H1 (cell line): Measurements from ENCODE around the gene DUOXA2. TPM values are rescaled to one million over a fixed set of nuclear protein-coding genes. Genes with fewer than 3 reads are reported as not detected.

Experiments used
- CTCF ChIA-PET: fragments of 300-600 bp; sonication (Branson Sonifier 250); formaldehyde crosslinking; loops from one replicate; lab custom pipeline; 2021; ENCODE audit not compliant: partially characterized antibody; lab: Charles Lee
- POLR2A ChIA-PET: fragments of 300-600 bp; sonication (Branson Sonifier 250); formaldehyde crosslinking; loops from one replicate; lab custom pipeline; 2021; ENCODE audit warnings: inconsistent platforms; ENCODE audit not compliant: partially characterized antibody; lab: Charles Lee
- DNase-seq, 2 experiments: peaks; one replicate each; pipeline versions ENCODE4 v3.0.0 to v3.0.0-alpha.2; 2010 to 2022; ENCODE audit warnings: low spot score in 2 of 2, low read depth in 1 of 2, mixed read lengths in 1 of 2
- FAIRE-seq: peaks from 2 replicates; lab custom pipeline; 2011; peaks lifted over from hg19 to GRCh38; lab: Jason Lieb, UNC
- H2AFZ ChIP-seq: 2 replicates; pipeline ENCODE4 v1.8.1; 2012; ENCODE audit warnings: low read length, inconsistent platforms
- H2AK5ac ChIP-seq: 2 replicates; pipeline ENCODE4 v1.6.1; 2013; ENCODE audit warnings: low read depth, low read length
- H2BK120ac ChIP-seq: replicated peaks from 2 replicates; pipeline ENCODE3; 2013; ENCODE audit warnings: low read depth, low read length, inconsistent platforms
- H2BK12ac ChIP-seq: 2 replicates; pipeline ENCODE4 v1.6.1; 2013; ENCODE audit warnings: low read depth, low read length
- H2BK15ac ChIP-seq: 2 replicates; pipeline ENCODE4 v1.6.1; 2013; ENCODE audit warnings: low read length
- H2BK20ac ChIP-seq: 2 replicates; pipeline ENCODE4 v1.6.1; 2013; ENCODE audit warnings: low read length
- H2BK5ac ChIP-seq: 2 replicates; pipeline ENCODE4 v1.6.1; 2013; ENCODE audit warnings: low read depth, low read length
- H3K14ac ChIP-seq: 2 replicates; pipeline ENCODE4 v1.6.1; 2013; ENCODE audit warnings: inconsistent platforms; ENCODE audit not compliant: insufficient read length
- H3K18ac ChIP-seq: 2 replicates; pipeline ENCODE4 v1.6.1; 2013; ENCODE audit warnings: low read length; ENCODE audit errors: extremely low read depth
- H3K23ac ChIP-seq: 2 replicates; pipeline ENCODE4 v1.6.1; 2013; ENCODE audit warnings: inconsistent platforms; ENCODE audit not compliant: insufficient read length
- H3K23me2 ChIP-seq: 2 replicates; pipeline ENCODE4 v1.6.1; 2013; ENCODE audit warnings: low read depth, low read length
- H3K27ac ChIP-seq: 2 replicates; pipeline ENCODE4 v1.6.1; 2011; ENCODE audit warnings: low read depth, low read length, inconsistent platforms
- H3K27me3 ChIP-seq, 4 experiments: replicated peaks in 1 of 4; 1 replicate in 1 of 4; 2 replicates in 3 of 4; pipeline versions ENCODE4 v1.6.1 to v1.8.1; 2011 to 2013; ENCODE audit warnings: low read length in 3 of 4, mild to moderate bottlenecking in 3 of 4, inconsistent platforms in 2 of 4, mixed read lengths in 2 of 4, moderate library complexity in 1 of 4; ENCODE audit not compliant: control insufficient read depth in 3 of 4, insufficient read depth in 3 of 4; ENCODE audit errors: extremely low read depth in 1 of 4
- H3K36me3 ChIP-seq, 4 experiments: 2 replicates each; pipeline versions ENCODE4 v1.6.1 to v1.8.1; 2011 to 2013; ENCODE audit warnings: mild to moderate bottlenecking in 4 of 4, low read length in 3 of 4, moderate library complexity in 2 of 4, control low read depth in 1 of 4, inconsistent platforms in 1 of 4; ENCODE audit not compliant: insufficient read depth in 4 of 4, control insufficient read depth in 2 of 4
- H3K4ac ChIP-seq: replicated peaks from 2 replicates; pipeline ENCODE3; 2013; ENCODE audit warnings: low read length, low read depth, mixed read lengths, inconsistent platforms; ENCODE audit not compliant: insufficient read length
- H3K4me1 ChIP-seq, 4 experiments: replicated peaks in 1 of 4; 1 replicate in 1 of 4; 2 replicates in 3 of 4; pipeline versions ENCODE4 v1.6.1 to v1.8.1; 2011 to 2013; ENCODE audit warnings: low read length in 3 of 4, inconsistent platforms in 2 of 4, mixed read lengths in 1 of 4; ENCODE audit not compliant: insufficient read depth in 4 of 4, control insufficient read depth in 3 of 4
- H3K4me2 ChIP-seq, 2 experiments: 2 replicates each; pipeline versions ENCODE4 v1.6.1 to v1.8.1; 2011 to 2013; ENCODE audit warnings: low read depth in 2 of 2, low read length in 2 of 2, control low read depth in 1 of 2, inconsistent platforms in 1 of 2, mild to moderate bottlenecking in 1 of 2; ENCODE audit not compliant: insufficient read depth in 1 of 2
- H3K4me3 ChIP-seq, 4 experiments: fragments of 200-600, 300-600 bp in 1 of 4; sonication (generic), shearing (Covaris generic), sonication (Bioruptor Twin) in 1 of 4; 2 replicates each; pipeline versions ENCODE4 v1.5.1 to v1.8.1; 2011 to 2016; ENCODE audit warnings: low read length in 4 of 4, low read depth in 3 of 4, control low read depth in 2 of 4, inconsistent platforms in 2 of 4, mild to moderate bottlenecking in 2 of 4, mixed read lengths in 1 of 4, moderate library complexity in 1 of 4; ENCODE audit not compliant: insufficient read depth in 2 of 4; ENCODE audit errors: extremely low read depth in 1 of 4
- H3K56ac ChIP-seq: replicated peaks from 2 replicates; pipeline ENCODE3; 2013; ENCODE audit warnings: low read depth, mild to moderate bottlenecking, mixed read lengths, low read length, inconsistent platforms; ENCODE audit not compliant: insufficient read length
- H3K79me1 ChIP-seq: 2 replicates; pipeline ENCODE4 v1.6.1; 2013; ENCODE audit warnings: low read depth, low read length, control low read depth
- H3K79me2 ChIP-seq, 2 experiments: 2 replicates each; pipeline versions ENCODE4 v1.6.1 to v1.8.1; 2012 to 2013; ENCODE audit warnings: low read length in 2 of 2, mild to moderate bottlenecking in 2 of 2, inconsistent platforms in 1 of 2; ENCODE audit not compliant: insufficient read depth in 2 of 2, control insufficient read depth in 1 of 2
- H3K9ac ChIP-seq, 4 experiments: replicated peaks in 1 of 4; 1 replicate in 1 of 4; 2 replicates in 3 of 4; pipeline versions ENCODE4 v1.6.1 to v1.8.1; 2011 to 2013; ENCODE audit warnings: low read depth in 3 of 4, low read length in 3 of 4, control low read depth in 2 of 4, mild to moderate bottlenecking in 2 of 4, moderate library complexity in 2 of 4, inconsistent platforms in 1 of 4; ENCODE audit errors: extremely low read depth in 1 of 4
- H3K9me3 ChIP-seq, 2 experiments: 2 replicates each; pipeline versions ENCODE4 v1.6.1 to v1.8.1; 2012 to 2013; ENCODE audit warnings: mild to moderate bottlenecking in 2 of 2, moderate library complexity in 2 of 2, control low read depth in 1 of 2, inconsistent platforms in 1 of 2, low read depth in 1 of 2, low read length in 1 of 2, mixed read lengths in 1 of 2; ENCODE audit not compliant: insufficient read depth in 2 of 2
- H4K20me1 ChIP-seq, 2 experiments: replicated peaks in 1 of 2; 2 replicates each; pipeline versions ENCODE3 to v1.8.1; 2011 to 2013; ENCODE audit warnings: inconsistent platforms in 2 of 2, low read length in 2 of 2, mild to moderate bottlenecking in 1 of 2; ENCODE audit not compliant: insufficient read depth in 2 of 2, control insufficient read depth in 1 of 2
- H4K5ac ChIP-seq: 2 replicates; pipeline ENCODE4 v1.6.1; 2013; ENCODE audit warnings: low read length, low read depth, mixed read lengths, inconsistent platforms; ENCODE audit not compliant: insufficient read length
- H4K8ac ChIP-seq: 2 replicates; pipeline ENCODE4 v1.8.0; 2013; ENCODE audit warnings: mild to moderate bottlenecking, moderate library complexity, low read length, inconsistent platforms; ENCODE audit not compliant: insufficient read depth; ENCODE audit errors: extremely low read depth
- H4K91ac ChIP-seq: replicated peaks from 2 replicates; pipeline ENCODE3; 2013; ENCODE audit warnings: low read length, mixed read lengths, inconsistent platforms; ENCODE audit not compliant: insufficient read length
- EGR1 ChIP-seq: IDR thresholded peaks from 2 replicates; pipeline ENCODE4 v1.6.1; 2011; ENCODE audit warnings: low read depth, low read length, borderline replicate concordance
- EP300 ChIP-seq, 2 experiments: IDR thresholded peaks; 1 replicate in 1 of 2; 2 replicates in 1 of 2; pipeline ENCODE4 v1.6.1; 2011 to 2012; ENCODE audit warnings: low read depth in 2 of 2, low read length in 2 of 2, mild to moderate bottlenecking in 2 of 2, borderline replicate concordance in 1 of 2, inconsistent platforms in 1 of 2, moderate library complexity in 1 of 2
- EZH2 ChIP-seq: fragments of 200-600 bp; sonication (generic); IDR thresholded peaks from 2 replicates; pipeline ENCODE4 v1.7.1; 2012; ENCODE audit warnings: low read depth, mild to moderate bottlenecking, moderate library complexity, low read length, inconsistent platforms; ENCODE audit not compliant: severe bottlenecking
- KDM1A ChIP-seq: fragments of 200-600, 300-600 bp; sonication (generic); IDR thresholded peaks from 2 replicates; pipeline ENCODE4 v1.7.1; 2016; ENCODE audit warnings: mild to moderate bottlenecking, low read length, borderline replicate concordance
- NRF1 ChIP-seq: IDR thresholded peaks from 2 replicates; pipeline ENCODE4 v1.6.1; 2011; ENCODE audit warnings: mild to moderate bottlenecking, low read depth, low read length, improper control_type of control experiment
- RNF2 ChIP-seq: fragments of 200-900, 300-1000 bp; sonication (generic); IDR thresholded peaks from 2 replicates; pipeline ENCODE4 v1.7.1; 2016; ENCODE audit warnings: borderline replicate concordance, low read depth, mild to moderate bottlenecking, antibody characterized with exemption, low read length; ENCODE audit not compliant: poor library complexity, severe bottlenecking; ENCODE audit errors: missing control alignments
- SUZ12 ChIP-seq: fragments of 200-600 bp; sonication (generic); IDR thresholded peaks from 2 replicates; pipeline ENCODE4 v1.6.1; 2012; ENCODE audit warnings: mild to moderate bottlenecking, inconsistent platforms, low read length, moderate library complexity, mixed read lengths
- TAF1 ChIP-seq: IDR thresholded peaks from 2 replicates; pipeline ENCODE4 v1.6.1; 2011; ENCODE audit warnings: mild to moderate bottlenecking, low read depth, low read length
- WGBS, 2 experiments: shearing (Covaris generic) in 1 of 2; methylation state at CpG; one replicate each; pipeline versions ENCODE4 v1.1.6 to v1.1.7; 2013 to 2015; ENCODE audit warnings: low lambda C conversion rate in 2 of 2, mixed read lengths in 2 of 2, inconsistent platforms in 1 of 2, low coverage in 1 of 2, missing lambda C conversion rate in 1 of 2; ENCODE audit not compliant: insufficient replicate concordance in 2 of 2, insufficient coverage in 1 of 2, insufficient read length in 1 of 2; ENCODE audit errors: extremely low coverage in 1 of 2, missing lambda C conversion rate in 1 of 2; 5-methylcytosine and 5-hydroxymethylcytosine counted together
- polyA plus RNA-seq, 7 experiments: library from polyadenylated mRNA; depleted of rRNA in 3 of 7; stranded (reverse) in 5 of 7; unstranded in 2 of 7; fragments of >200 nt in 5 of 7; fragments of 200-250 nt in 2 of 7; gene quantifications; 1 replicate in 5 of 7; 2 replicates in 1 of 7; 4 replicates in 1 of 7; pipeline versions ENCODE4 v1.2.1 to v1.2.3, GENCODE V29; 2011 to 2013; ENCODE audit warnings: missing spikeins in 2 of 7, mixed read lengths in 2 of 7
- total RNA-seq: library from RNA; stranded (reverse); fragmentation: NEBNext Ultra II Directional; extraction: Animal tissue kit (Norgen Biotek cat#: 25700); gene quantifications from 2 replicates; pipeline ENCODE4 v1.2.1, GENCODE V29; 2021

Gene DUOXA2
- total and polyA plus RNA-seq, 2 of the 8 experiments (the other 6 are each of a cell fraction or from before 2014, with no cell fraction given), result 0.05 TPM; not detected in 1

- Histone ChIP-seq H3K4ac (no peak overlapping the region), H3K9me3 (no peaks in the 10 kb centered on the region), H4K8ac (no peak overlapping the region), H3K27me3 (peaks cover 68 to 92% (median 79%) of the 10 kb centered on the region in 4 experiments), H2BK20ac (no peak overlapping the region), H3K23me2 (peaks cover 5% of the 10 kb centered on the region; the same call in 1 of the 2 replicates), H2AK5ac (no peak overlapping the region), H3K9ac (no peak overlapping the region), H2BK12ac (peak overlapping the region; percentile 50; the same call in 1 of the 2 replicates), H3K27ac (no peak overlapping the region), H3K79me2 (no peaks in the 10 kb centered on the region), H3K4me1 (peaks cover 0 to 6% (median 2%) of the 10 kb centered on the region in 4 experiments; a peak in 4 of 7 replicates), H3K79me1 (no peaks in the 10 kb centered on the region), H2BK5ac (no peak overlapping the region), H3K18ac (peak overlapping the region; percentile 60; the same call in 1 of the 2 replicates), H3K4me3 (peak overlapping the region; percentile 39 to 66 (median 44)), H4K5ac (no peak overlapping the region), H3K56ac (no peak overlapping the region), H3K36me3 (no peaks in the 10 kb centered on the region), H2BK120ac (no peak overlapping the region), H3K14ac (no peak overlapping the region), H3K4me2 (peak overlapping the region; percentile 63 to 92), H3K23ac (no peak overlapping the region), H2AFZ (peak overlapping the region; percentile 14; the same call in 1 of the 2 replicates), H2BK15ac (no peak overlapping the region), H4K20me1 (peaks cover 0 to 2% of the 10 kb centered on the region in 2 experiments), H4K91ac (no peak overlapping the region)
- 11% methylated on average over 27 of the region's 47 CpGs; no CpG with 5 or more reads in 1 of the 2 experiments for WGBS, 2 experiments
- FAIRE-seq (no peak), DNase-seq (no peak)
- no peak for TF ChIP-seq NRF1
- no peak for TF ChIP-seq TAF1
- no peak for TF ChIP-seq EGR1
- no peak for TF ChIP-seq KDM1A
- peak; percentile 90 for TF ChIP-seq EZH2
- TF ChIP-seq RNF2, result peak; percentile 80
- peak; percentile 88 for TF ChIP-seq SUZ12
- TF ChIP-seq EP300 (IDR thresholded peaks at IDR 0.05; ENCODE audit: borderline replicate concordance in 1 of 2, low read depth in 2 of 2, low read length in 2 of 2), result no peak
- CTCF ChIA-PET, result interaction anchor here (1.1 to 7.9 kb wide), 5 partner anchors 11 to 72 kb away, joined by 3 to 45 read pairs (median 8); partner anchors contain the start of genes DUOX2 and DUOXA2
- POLR2A ChIA-PET, result interaction anchor here (1.1 to 1.5 kb wide), 2 partner anchors 38 to 57 kb away, joined by 3 to 4 read pairs; no protein-coding TSS in a partner anchor
Measured at GRCh38 chr15:45128971-45129639, 15.0 kb downstream of the DUOXA2 start.
